AG09319 (cell line): ENCODE data around the gene BRSK2.

ENCODE experiments used
- DNase-seq: peaks from one replicate; pipeline ENCODE4 v3.0.0-alpha.2; 2010; ENCODE audit warnings: low read depth; ENCODE audit errors: extremely low read depth
- CTCF ChIP-seq: IDR thresholded peaks from 2 replicates; pipeline ENCODE4 v1.5.1; 2011; ENCODE audit warnings: low read depth, mild to moderate bottlenecking, inconsistent platforms, low read length, moderate library complexity

Gene BRSK2

GRCh38 chr11:1372660-1373059 lies 17.1 kb upstream of the BRSK2 start:
- no peak for TF ChIP-seq CTCF
- DNase-seq = no peak

GRCh38 chr11:1373536-1374214 lies 16.1 kb upstream of the BRSK2 start:
- DNase-seq = no peak
- no peak for TF ChIP-seq CTCF

GRCh38 chr11:1375161-1375954 lies 14.4 kb upstream of the BRSK2 start:
- no peak for TF ChIP-seq CTCF
- DNase-seq = no peak

- DNase-seq = no peak
- TF ChIP-seq CTCF = no peak
Observed at GRCh38 chr11:1375955-1376258, 13.8 kb upstream of the BRSK2 start.

- DNase-seq = no peak
- TF ChIP-seq CTCF = no peak
Observed at GRCh38 chr11:1377231-1377780, 12.4 kb upstream of the BRSK2 start.

GRCh38 chr11:1381793-1382425 lies 7.8 kb upstream of the BRSK2 start:
- no peak for DNase-seq
- no peak for TF ChIP-seq CTCF

GRCh38 chr11:1382429-1382828 lies 7.3 kb upstream of the BRSK2 start:
- no peak for DNase-seq
- no peak for TF ChIP-seq CTCF
